NB4 (cell line): ENCODE results near the gene KIAA1191.
"Not testable (repeated sequence)": the region's sequence is repeated elsewhere in the genome, so short reads cannot be mapped to it uniquely, and the experiment has no call there.

Experiments
- DNase-seq: peaks from one replicate; pipeline ENCODE4 v3.0.0; 2010; ENCODE audit warnings: low read depth
- H3K4me3 ChIP-seq: one replicate; pipeline ENCODE4 v1.5.1; 2011; ENCODE audit warnings: mild to moderate bottlenecking, low read depth, low read length, moderate library complexity
- MAX ChIP-seq: IDR thresholded peaks from 2 replicates; pipeline ENCODE4 v1.6.1; 2011; ENCODE audit warnings: low read depth, low read length
- MYC ChIP-seq: IDR thresholded peaks from 2 replicates; pipeline ENCODE4 v1.6.1; 2011; ENCODE audit warnings: low read depth, low read length
- POLR2A ChIP-seq: IDR thresholded peaks from 2 replicates; pipeline ENCODE4 v1.6.1; 2011; ENCODE audit warnings: mild to moderate bottlenecking; ENCODE audit not compliant: insufficient read length; ENCODE audit errors: extremely low read depth

Gene KIAA1191

GRCh38 chr5:176317534-176318374 is 43.8 kb downstream of the KIAA1191 start:
- TF ChIP-seq MYC = no peak
- TF ChIP-seq MAX = no peak
- no peak for TF ChIP-seq POLR2A
- DNase-seq = no peak

GRCh38 chr5:176305356-176305755 is 56.2 kb downstream of the KIAA1191 start:
- H3K4me3 ChIP-seq, DNase-seq: not testable (repeated sequence)

More at GRCh38 chr5:176317534-176318374, 43.8 kb downstream of the KIAA1191 start:
- no peak overlapping the region for H3K4me3 ChIP-seq
